HG03103 (cell line): ENCODE results near the gene MYNN.

ENCODE experiments used
- ATAC-seq: cut with Tn5 transposase; IDR thresholded peaks from one replicate; pipeline ENCODE4 v1.9.1; 2021; ENCODE audit warnings: low read depth; ENCODE audit not compliant: unreplicated experiment

Gene MYNN

GRCh38 chr3:169822983-169823382, 49.8 kb downstream of the MYNN start:
- no peak for ATAC-seq

GRCh38 chr3:169825316-169825715, 52.1 kb downstream of the MYNN start:
- no peak for ATAC-seq

GRCh38 chr3:169827712-169828111, 54.5 kb downstream of the MYNN start:
- no peak for ATAC-seq

- ATAC-seq, result peak; percentile 10
Observed at GRCh38 chr3:169835533-169835932, 62.3 kb downstream of the MYNN start.

- ATAC-seq, result peak; percentile 89
Observed at GRCh38 chr3:169836078-169836941, 63.1 kb downstream of the MYNN start.

- ATAC-seq, result no peak
Observed at GRCh38 chr3:169836942-169837275, 63.7 kb downstream of the MYNN start.

GRCh38 chr3:169838511-169839030, 65.4 kb downstream of the MYNN start:
- ATAC-seq, result no peak
